Stomach (tissue), 9 donors: ENCODE data around the gene GUCY2C. TPM values are rescaled to one million over a fixed set of nuclear protein-coding genes. Genes with fewer than 3 reads are reported as not detected.
A peak's percentile ranks its signal among the peaks of the same experiment; 100 is the strongest.
"Not testable (repeated sequence)": the region's sequence is repeated elsewhere in the genome, so short reads cannot be mapped to it uniquely, and the experiment has no call there.

Experiments
- DNase-seq, 2 donors: peaks; one replicate each; pipeline versions ENCODE4 v3.0.0 to v3.0.0-alpha.2; 2013 to 2019
- H3K27ac ChIP-seq, 5 donors: fragments of 200-600 bp in 4 of 5; sonication (generic) in 4 of 5; one replicate each; pipeline ENCODE4 v1.5.1; 2013 to 2019; ENCODE audit warnings: mild to moderate bottlenecking in 1 of 5, moderate library complexity in 1 of 5
- H3K27me3 ChIP-seq, 3 donors: fragments of 200-600 bp; sonication (generic); one replicate each; pipeline ENCODE4 v1.5.1; 2017 to 2019; ENCODE audit warnings: mixed run types in 1 of 3
- H3K36me3 ChIP-seq, 4 donors: fragments of 200-600 bp; sonication (generic); 1 replicate in 3 of 4; 2 replicates in 1 of 4; pipeline ENCODE4 v1.5.1; 2016 to 2019
- H3K4me1 ChIP-seq, 4 donors: fragments of 200-600 bp; sonication (generic); one replicate each; pipeline ENCODE4 v1.5.1; 2016 to 2019
- H3K4me3 ChIP-seq, 4 donors: fragments of 200-600 bp; sonication (generic) in 3 of 4; one replicate each; pipeline ENCODE4 v1.5.1; 2016 to 2019; ENCODE audit warnings: mild to moderate bottlenecking in 1 of 4
- H3K9me3 ChIP-seq, 4 donors: fragments of 200-600 bp; sonication (generic); one replicate each; pipeline ENCODE4 v1.5.1; 2016 to 2019
- CTCF ChIP-seq, 7 experiments: fragments of 450-650 bp in 4 of 7; fragments of 200-600 bp in 3 of 7; sonication (generic) in 3 of 7; IDR thresholded peaks; one replicate each; pipeline ENCODE4 v1.5.1; 2016 to 2019; ENCODE audit warnings: antibody characterized with exemption in 7 of 7, control low read depth in 2 of 7, mild to moderate bottlenecking in 1 of 7
- EP300 ChIP-seq: sonication (generic); formaldehyde crosslinking; IDR thresholded peaks from one replicate; pipeline ENCODE4 v1.6.1; 2017; ENCODE audit warnings: antibody characterized with exemption
- POLR2A ChIP-seq, 4 donors: fragments of 450-650 bp; IDR thresholded peaks; one replicate each; pipeline ENCODE4 v1.6.1; 2016; ENCODE audit warnings: antibody characterized with exemption in 4 of 4, control low read depth in 2 of 4, mild to moderate bottlenecking in 1 of 4, moderate library complexity in 1 of 4
- POLR2AphosphoS5 ChIP-seq, 3 donors: sonication (generic); formaldehyde crosslinking; IDR thresholded peaks; one replicate each; pipeline ENCODE4 v1.6.1; 2016; ENCODE audit warnings: antibody characterized with exemption in 3 of 3
- WGBS, 5 donors: extraction: QIAGEN DNeasy Blood & Tissue Kit in 3 of 5; methylation state at CpG; one replicate each; pipeline versions ENCODE4 v1.1.5 to v1.1.7; 2013 to 2018; 5-methylcytosine and 5-hydroxymethylcytosine counted together
- intact Hi-C: fragments of 100-400 bp; cut with DNase I; formaldehyde crosslinking; loops from one replicate; pipeline ENCODE4 v1.15.1; 2023; ENCODE audit warnings: low total_unique reads
- polyA plus RNA-seq, 3 donors: library from polyadenylated mRNA; stranded (reverse); fragments of 200-250 nt; gene quantifications; one replicate each; pipeline ENCODE4 v1.2.3, GENCODE V29; 2013
- total RNA-seq, 5 donors: library from RNA; depleted of rRNA; stranded (reverse); fragments of >200 nt; gene quantifications; one replicate each; pipeline versions ENCODE4 v1.1.0 to v1.2.3, GENCODE V29; 2014 to 2016
- donor health status: healthy with polysubstance abuse.
- donor health status: Bipolar disorder and iron deficiency.
- donor health status: healthy.

GUCY2C gene
- total and polyA plus RNA-seq, 8 donors, result 0.05 to 31.0 (median 1.4) TPM; not detected in 4

- intact Hi-C loops, result no loop called here
- no peaks in the 10 kb centered on the region for H3K4me1 ChIP-seq
- no peaks in the 10 kb centered on the region for H3K9me3 ChIP-seq
- H3K36me3 ChIP-seq, result no peaks in the 10 kb centered on the region
- no peak overlapping the region for H3K27ac ChIP-seq
- peak; percentile 53 to 58 for DNase-seq
- TF ChIP-seq POLR2A (IDR thresholded peaks at IDR 0.05), result no peak
- TF ChIP-seq EP300, result no peak
- TF ChIP-seq CTCF (IDR thresholded peaks at IDR 0.05), result no peak
- no peak for TF ChIP-seq POLR2AphosphoS5 (IDR thresholded peaks at IDR 0.05)
- no peak overlapping the region for H3K4me3 ChIP-seq
- H3K27me3 ChIP-seq, result no peaks in the 10 kb centered on the region
Observed at GRCh38 chr12:14691560-14691959, 4.8 kb downstream of the GUCY2C start.

DNA sequence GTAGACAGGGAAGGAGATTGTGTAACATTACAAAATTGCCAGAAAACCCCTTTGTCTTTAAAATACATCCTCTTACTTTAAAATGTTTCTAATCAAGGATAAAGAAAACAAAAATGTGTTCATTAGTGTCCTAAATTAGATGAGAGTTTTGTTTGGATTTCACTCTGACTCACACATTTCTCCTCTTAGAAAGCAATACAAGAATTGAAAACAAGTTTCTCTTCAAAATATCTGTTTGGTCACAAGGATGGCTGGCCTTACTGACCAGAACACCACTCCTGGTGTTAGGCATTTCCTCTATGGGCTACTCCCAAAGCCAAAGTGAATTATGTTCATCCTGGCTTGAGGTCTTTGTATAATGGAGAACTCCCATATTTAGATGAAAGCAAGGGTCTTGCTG is 6.4 kb downstream of the GUCY2C start:
- Histone ChIP-seq H3K27me3 (no peaks in the 10 kb centered on the region), H3K27ac (no peak overlapping the region), H3K4me3 (no peak overlapping the region), H3K4me1 (no peaks in the 10 kb centered on the region), H3K9me3 (no peaks in the 10 kb centered on the region), H3K36me3 (no peaks in the 10 kb centered on the region)
- TF ChIP-seq CTCF (IDR thresholded peaks at IDR 0.05) (no peak), EP300 (no peak), POLR2AphosphoS5 (IDR thresholded peaks at IDR 0.05) (no peak), POLR2A (IDR thresholded peaks at IDR 0.05) (no peak)
- intact Hi-C loops, result no loop called here
- no peak for DNase-seq

DNA sequence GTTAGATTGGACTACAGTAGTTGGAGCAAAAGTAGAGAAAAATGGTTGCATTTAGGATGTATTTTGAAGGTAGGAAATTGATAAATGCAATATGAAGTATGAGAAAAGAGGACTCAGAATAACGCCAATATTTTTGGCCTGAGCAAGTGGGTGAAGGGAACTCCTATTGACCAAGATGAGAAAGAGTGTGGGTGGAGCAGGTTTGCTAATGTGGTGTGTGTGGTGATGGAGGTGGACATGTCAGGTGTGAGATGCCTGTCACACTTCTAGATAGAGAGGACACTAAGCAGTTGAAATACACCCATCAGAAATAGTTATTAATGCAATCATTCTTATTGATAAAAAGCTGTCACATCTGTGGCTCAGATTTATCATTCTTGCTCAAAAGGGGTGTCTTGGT is 7.3 kb downstream of the GUCY2C start:
- Histone ChIP-seq H3K4me3 (no peak overlapping the region), H3K36me3 (no peaks in the 10 kb centered on the region), H3K27me3 (no peaks in the 10 kb centered on the region), H3K27ac (no peak overlapping the region), H3K9me3 (no peaks in the 10 kb centered on the region), H3K4me1 (no peaks in the 10 kb centered on the region)
- 55 to 100% (median 92%) methylated on average over 1 of the region's 1 CpG for WGBS, 5 donors
- no peak for DNase-seq
- intact Hi-C loops, result no loop called here
- TF ChIP-seq POLR2A (IDR thresholded peaks at IDR 0.05) (no peak), POLR2AphosphoS5 (IDR thresholded peaks at IDR 0.05) (no peak), CTCF (IDR thresholded peaks at IDR 0.05) (no peak), EP300 (no peak)

DNA sequence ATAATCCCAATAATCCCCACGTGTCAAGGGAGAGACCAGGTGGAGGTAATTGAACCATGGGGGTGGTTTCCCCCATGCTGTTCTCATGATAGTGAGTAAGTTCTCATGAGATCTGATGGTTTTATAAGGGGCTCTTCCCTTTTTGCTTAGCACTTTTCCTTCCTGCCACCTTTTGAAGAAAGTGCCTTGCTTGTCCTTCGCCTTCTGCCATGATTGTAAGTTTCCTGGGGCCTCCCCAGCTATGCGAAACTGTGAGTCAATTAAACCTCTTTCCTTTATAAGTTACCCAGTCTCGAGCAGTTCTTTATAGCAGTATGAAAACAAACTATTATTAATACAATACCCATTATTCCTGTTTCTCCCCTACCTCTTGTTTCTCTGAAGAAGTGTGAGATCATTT is 14.2 kb downstream of the GUCY2C start:
- DNase-seq, H3K4me3 ChIP-seq, intact Hi-C loops, H3K27me3 ChIP-seq, H3K9me3 ChIP-seq, H3K36me3 ChIP-seq, H3K4me1 ChIP-seq, H3K27ac ChIP-seq: not testable (repeated sequence)
- 71 to 89% (median 86%) methylated on average over 4 of the region's 4 CpGs for WGBS, 5 donors

DNA sequence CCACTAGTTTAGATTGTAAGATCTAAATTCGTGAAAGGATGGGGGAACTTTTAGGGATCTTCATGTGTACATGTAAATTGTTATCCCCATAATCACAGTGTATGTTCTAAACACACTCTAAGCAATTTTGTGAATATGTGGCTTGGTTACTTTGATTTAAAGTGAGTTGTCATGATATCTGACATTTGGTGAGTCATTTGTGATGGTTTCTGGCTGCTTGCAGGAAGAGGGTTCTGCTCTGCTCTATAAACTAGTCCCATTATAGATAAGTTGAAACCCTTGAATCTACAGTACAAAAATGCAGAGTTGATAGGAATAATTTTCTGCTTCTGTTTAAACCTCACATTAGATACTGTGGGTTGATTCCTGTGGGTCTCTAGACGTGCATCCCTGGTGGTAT is 14.8 kb downstream of the GUCY2C start:
- 71 to 85% (median 83%) methylated on average over 2 of the region's 2 CpGs for WGBS, 5 donors
- no peak overlapping the region for H3K27ac ChIP-seq
- H3K27me3 ChIP-seq, result no peaks in the 10 kb centered on the region
- no peaks in the 10 kb centered on the region for H3K36me3 ChIP-seq
- no peaks in the 10 kb centered on the region for H3K9me3 ChIP-seq
- intact Hi-C loops, result no loop called here
- no peaks in the 10 kb centered on the region for H3K4me1 ChIP-seq
- DNase-seq, result no peak
- TF ChIP-seq EP300 (no peak), POLR2A (IDR thresholded peaks at IDR 0.05) (no peak), CTCF (IDR thresholded peaks at IDR 0.05) (no peak), POLR2AphosphoS5 (IDR thresholded peaks at IDR 0.05) (no peak)
- H3K4me3 ChIP-seq, result no peak overlapping the region
